NCI-H1694 treated with DMSO at 0.1 percent for 48 hours (cell line): ENCODE results near the gene KRT6B.

ENCODE experiments used
- DNase-seq: peaks from one replicate; lab custom pipeline; 2025; lab: John Stamatoyannopoulos, UW

KRT6B gene

DNA sequence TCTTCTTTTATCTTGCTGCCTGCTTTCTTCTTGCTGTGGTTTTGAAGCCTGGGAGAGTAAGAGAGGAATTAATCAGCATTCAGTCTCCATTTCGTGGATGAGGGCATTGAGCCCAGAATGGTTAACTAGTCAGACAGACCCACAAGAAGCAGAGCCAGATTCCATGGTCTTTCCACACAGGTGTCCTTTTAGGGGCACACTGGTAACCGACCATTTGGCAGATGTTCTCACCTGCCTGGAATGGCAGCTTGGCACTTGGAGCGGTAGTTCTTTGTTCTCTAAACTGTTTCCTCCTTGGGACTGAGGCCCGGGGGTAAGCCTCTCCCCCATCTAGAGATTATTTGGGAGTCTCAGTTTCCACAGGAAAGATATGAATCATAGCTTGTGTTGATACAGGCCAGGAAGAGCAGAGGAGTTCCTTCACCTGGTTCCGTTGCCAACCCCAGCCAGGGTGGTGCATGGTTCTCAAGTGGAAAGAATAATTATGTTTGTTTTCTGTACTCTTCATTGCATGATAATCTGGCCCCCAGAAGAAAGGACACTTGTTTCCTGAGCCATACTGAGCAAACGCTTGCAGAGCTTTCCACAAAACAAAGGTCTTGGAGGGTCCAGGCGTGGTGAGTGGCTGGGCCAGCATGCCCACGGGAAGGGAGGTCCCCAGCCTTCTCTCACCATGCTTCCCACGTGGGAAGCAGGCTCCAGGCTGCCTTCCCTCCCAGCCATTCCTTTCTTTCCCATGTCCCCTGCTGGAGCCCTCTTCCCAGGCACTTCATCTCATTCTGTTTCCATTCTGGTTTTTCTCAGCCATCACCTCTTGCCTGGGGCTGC, 15.7 kb downstream of the KRT6B start:
- no peak for DNase-seq

GRCh38 chr12:52435659-52435999, 16.3 kb downstream of the KRT6B start:
- DNase-seq: no peak

DNA sequence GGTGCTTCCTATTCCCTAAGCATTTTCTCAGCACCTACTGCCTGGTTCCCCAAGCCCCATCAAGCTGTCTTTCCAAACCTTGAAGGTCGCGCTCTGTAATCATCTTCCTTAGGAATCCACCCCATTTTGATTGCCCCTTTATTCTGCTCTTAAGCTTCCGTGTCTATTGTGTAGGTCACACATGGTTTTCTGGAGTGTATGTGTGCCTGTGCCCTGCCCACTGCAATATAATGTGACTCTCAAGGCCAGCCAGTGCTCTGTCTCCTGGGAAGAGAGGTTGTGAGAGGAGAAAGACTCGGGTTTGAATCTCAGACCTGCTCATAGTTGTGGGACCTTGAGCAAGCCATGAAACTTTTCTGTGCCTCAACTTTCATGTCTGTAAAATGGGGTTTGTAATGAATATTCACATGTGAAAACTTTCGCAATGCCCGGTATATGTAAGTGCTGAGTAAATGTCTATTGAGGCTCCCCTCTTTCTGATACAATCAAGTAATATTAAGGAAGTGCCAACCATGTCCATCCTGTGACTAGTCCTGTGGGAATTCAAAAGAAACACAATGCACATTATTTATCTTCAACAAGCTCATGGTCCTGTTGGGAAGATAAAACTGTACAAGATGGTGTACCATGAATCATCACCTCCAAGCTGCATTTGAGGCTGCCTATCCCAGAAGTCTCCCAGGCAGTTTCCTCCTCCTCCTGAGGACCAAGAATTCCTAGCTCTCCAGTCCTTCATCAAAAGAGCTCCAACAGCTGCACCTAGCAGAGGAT, 17.0 kb downstream of the KRT6B start:
- no peak for DNase-seq

- DNase-seq: no peak
Observed at GRCh38 chr12:52434081-52434733, 17.7 kb downstream of the KRT6B start, which contains the start of gene KRT75. TSS of gene KRT75 (minus strand) at chr12:52434371. CDS start at chr12:52434304, 67 bp downstream.

DNA sequence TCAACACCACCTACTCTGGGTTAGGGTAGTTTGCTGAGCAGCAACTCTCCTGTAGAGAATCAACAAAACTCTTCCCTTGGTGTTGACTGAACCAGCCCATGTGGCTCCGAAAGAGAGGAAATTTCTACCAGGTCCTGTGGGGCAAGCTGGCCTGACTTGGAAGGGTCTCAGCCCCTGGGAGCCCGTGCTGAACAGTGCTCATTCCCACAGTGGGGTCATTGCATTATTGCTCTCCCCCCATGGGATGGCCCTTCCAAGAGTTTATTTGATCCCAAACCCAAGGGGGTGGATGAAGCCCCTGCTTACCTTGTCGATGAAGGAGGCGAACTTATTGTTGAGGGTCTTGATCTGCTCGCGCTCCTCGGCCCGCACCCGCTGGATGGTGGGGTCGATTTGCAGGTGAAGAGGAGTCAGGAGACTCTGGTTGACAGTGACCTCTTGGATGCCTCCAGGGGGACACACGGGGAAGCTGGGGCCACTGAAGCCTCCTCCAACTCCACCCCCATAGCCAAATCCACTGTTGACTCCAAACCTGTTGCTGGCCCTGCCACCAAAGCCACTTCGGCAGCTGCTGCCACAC, 18.4 kb downstream of the KRT6B start:
- DNase-seq: no peak

DNA sequence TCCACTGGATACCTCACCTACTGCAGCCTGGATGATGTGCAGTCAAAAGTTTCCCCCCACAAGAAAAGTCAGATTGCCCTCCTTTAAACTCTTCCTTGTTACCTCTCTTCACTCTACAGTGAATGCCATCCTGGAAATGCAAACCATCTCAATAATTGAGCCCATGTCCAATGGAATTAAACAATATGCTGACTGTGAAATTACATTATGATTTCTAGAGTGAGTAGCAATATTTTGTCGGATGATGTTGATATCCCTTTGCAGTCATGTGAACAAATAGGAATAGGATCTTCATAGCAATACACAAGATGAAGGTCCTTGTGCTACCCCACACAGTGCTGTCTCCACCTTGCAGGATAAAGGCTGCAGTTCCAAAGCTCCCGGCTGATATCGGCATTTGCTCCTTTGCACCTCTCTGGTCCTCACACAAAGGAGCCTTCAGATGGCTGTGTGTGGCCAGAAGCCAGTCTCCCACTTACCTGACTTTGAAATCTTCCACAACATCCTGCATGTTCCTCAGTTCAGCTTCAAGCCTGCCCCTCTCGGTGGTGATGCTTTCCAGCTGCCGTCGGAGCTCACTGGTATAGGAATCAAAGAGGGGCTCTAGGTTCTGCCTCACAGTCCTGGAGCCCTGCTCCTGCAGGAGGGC, 19.3 kb downstream of the KRT6B start:
- no peak for DNase-seq

- DNase-seq: no peak
Observed at GRCh38 chr12:52428121-52428520, 23.8 kb downstream of the KRT6B start.

GRCh38 chr12:52427083-52427482, 24.9 kb downstream of the KRT6B start:
- no peak for DNase-seq

GRCh38 chr12:52426034-52426433, 25.9 kb downstream of the KRT6B start:
- DNase-seq: no peak

DNA sequence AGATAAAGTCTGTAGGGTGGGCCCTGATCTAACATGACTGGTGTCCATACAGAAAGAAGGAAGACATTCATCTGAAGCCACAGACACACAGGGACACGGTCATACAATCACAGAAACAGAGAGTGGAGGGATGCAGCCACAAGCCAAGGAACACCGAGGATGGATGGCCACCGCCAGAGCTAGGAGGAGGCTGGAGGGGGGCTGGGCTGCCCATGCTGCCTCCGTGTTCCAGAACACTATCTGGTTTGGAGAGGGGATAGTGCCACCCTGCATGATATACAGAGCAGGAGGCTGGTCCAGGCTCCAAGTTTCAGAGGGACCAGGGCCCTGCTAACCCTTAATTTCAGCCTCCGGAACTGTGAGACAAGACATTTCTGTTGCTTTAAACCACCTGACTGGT, 26.5 kb downstream of the KRT6B start:
- no peak for DNase-seq

GRCh38 chr12:52423661-52424500, 28.1 kb downstream of the KRT6B start:
- no peak for DNase-seq

GRCh38 chr12:52423035-52423434, 28.9 kb downstream of the KRT6B start:
- no peak for DNase-seq

DNA sequence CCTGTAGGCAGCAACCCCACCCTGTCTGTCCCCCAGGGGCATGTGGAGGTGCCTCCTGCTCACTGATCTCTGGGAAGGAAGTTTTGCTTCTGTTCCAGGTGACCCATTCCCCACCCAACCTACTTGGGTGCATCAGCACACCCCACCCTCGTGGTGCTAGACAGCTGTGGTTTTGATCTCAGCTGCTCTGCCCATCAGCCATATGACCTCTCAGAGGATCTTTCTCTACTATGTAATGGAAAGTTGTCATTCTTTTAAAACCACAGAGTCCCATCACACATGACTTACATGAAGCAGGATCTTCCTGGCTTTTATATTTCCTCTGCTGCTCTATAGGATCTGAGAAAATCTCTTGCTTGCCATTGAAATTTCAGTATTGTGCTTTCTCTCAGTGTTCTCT, 32.3 kb downstream of the KRT6B start:
- no peak for DNase-seq

DNA sequence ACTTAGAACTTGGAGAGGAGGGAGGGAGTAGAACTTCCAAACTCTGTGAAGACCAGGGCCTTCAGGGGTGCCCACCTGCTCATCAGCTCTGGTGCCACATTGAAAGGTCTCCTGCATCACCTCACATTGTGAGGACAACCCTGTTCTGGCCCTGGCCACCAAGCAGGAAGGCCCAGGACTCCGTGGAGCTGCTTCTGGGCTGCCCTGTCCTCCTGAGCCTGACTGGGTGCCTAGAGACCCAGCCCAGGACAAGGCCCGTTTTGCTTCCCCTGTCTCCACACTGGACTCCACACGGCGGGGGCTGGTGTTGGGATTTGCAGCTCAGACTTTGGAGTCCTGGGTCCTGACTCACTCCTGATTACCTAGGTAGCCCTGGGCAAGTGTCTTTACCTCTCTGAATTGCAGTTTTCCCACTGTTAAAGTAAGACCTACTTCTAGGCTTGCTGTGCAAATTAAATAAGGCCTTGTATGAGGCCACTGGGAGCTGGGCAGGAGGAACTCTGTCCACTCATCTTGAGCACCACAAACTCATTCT, 33.3 kb downstream of the KRT6B start:
- DNase-seq: no peak

GRCh38 chr12:52417740-52418139, 34.2 kb downstream of the KRT6B start:
- no peak for DNase-seq

GRCh38 chr12:52416795-52417194, 35.2 kb downstream of the KRT6B start:
- DNase-seq: no peak

DNA sequence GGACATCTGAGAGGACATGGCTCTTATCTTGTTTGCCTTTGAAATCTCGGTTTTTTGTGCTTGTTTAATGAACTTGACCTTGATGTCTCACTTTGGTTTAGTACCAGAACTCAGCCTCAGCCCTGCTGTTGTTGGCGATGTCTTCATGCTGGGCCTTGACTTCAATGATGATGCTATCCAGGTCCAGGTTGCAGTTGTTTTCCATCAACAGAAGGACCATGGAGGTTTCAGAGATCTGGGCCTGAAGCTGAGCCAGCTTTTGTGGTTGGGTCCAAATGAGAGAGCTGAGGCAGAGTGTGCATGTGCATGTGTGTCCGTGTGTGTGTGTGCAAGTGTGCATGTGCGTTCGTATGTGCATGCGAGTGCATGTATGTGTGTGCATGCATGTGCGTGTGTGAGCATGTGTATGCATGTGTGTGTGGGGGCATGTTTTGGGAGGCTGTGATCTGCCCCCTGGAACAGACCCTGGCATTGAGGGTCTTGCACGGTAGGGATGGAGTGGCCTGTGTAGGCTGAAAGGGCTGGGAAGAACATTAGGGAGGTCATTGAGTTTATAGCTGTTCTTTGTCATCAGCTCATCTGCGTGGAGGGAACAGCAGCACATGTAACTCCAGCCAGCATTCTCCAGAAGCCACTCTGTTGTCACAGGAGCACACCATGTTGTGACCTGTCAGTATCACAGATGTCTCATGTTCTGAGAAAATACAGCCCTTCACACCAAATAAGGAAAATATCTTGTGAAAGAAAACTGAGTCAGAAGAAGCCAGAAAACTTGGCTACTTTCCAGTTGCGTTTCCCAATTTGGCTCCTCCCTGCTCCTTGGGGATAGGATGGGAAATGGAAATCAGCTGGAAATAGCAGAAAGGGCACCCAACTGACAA, 35.8 kb downstream of the KRT6B start:
- DNase-seq: no peak

- no peak for DNase-seq
Observed at GRCh38 chr12:52414936-52415335, 37.0 kb downstream of the KRT6B start.

- no peak for DNase-seq
Observed at GRCh38 chr12:52413782-52414345, 38.1 kb downstream of the KRT6B start.
